Neural cell (in vitro differentiated cells): ENCODE measurements around the gene BTBD9. TPM values are rescaled to one million over a fixed set of nuclear protein-coding genes. Genes with fewer than 3 reads are reported as not detected.
A peak's percentile ranks its signal among the peaks of the same experiment; 100 is the strongest.

Experiments
- H2AFZ ChIP-seq: fragments of 200-600, 300-800 bp; sonication (generic), shearing (Covaris generic); 2 replicates; pipeline ENCODE4 v1.6.0; 2014; ENCODE audit warnings: low read depth, mild to moderate bottlenecking, antibody characterized with exemption, low read length, moderate library complexity
- H3F3A ChIP-seq: fragments of 200-600 bp; shearing (Covaris generic); 2 replicates; pipeline ENCODE4 v1.6.1; 2016; ENCODE audit warnings: mild to moderate bottlenecking, moderate library complexity, mixed read lengths, antibody characterized with exemption, low read length; ENCODE audit not compliant: insufficient read depth, poor library complexity, severe bottlenecking
- H3K27ac ChIP-seq: fragments of 200-600, 300-800 bp; sonication (generic), shearing (Covaris generic); 2 replicates; pipeline ENCODE4 v1.5.1; 2014; ENCODE audit warnings: mild to moderate bottlenecking, low read length, moderate library complexity
- H3K27me3 ChIP-seq: fragments of 300-800, 200-600 bp; sonication (generic), shearing (Covaris generic); 2 replicates; pipeline ENCODE4 v1.6.0; 2014; ENCODE audit warnings: mild to moderate bottlenecking, low read depth, low read length, moderate library complexity; ENCODE audit not compliant: insufficient read depth
- H3K36me3 ChIP-seq: fragments of 300-800, 200-600 bp; sonication (generic), shearing (Covaris generic); 2 replicates; pipeline ENCODE4 v1.5.1; 2014; ENCODE audit warnings: mild to moderate bottlenecking, antibody characterized with exemption, low read length, moderate library complexity; ENCODE audit not compliant: insufficient read depth
- H3K4me2 ChIP-seq: fragments of 300-800, 200-600 bp; sonication (generic), shearing (Covaris generic); 2 replicates; pipeline ENCODE4 v1.6.0; 2014; ENCODE audit warnings: mild to moderate bottlenecking, low read length
- H3K4me3 ChIP-seq: fragments of 300-800, 200-600 bp; sonication (generic), shearing (Covaris generic); 2 replicates; pipeline ENCODE4 v1.5.1; 2014; ENCODE audit warnings: mild to moderate bottlenecking, low read length, moderate library complexity
- H3K79me2 ChIP-seq: fragments of 200-600 bp; shearing (Covaris generic); replicated peaks from 2 replicates; pipeline ENCODE4 v1.6.0; 2014; ENCODE audit warnings: mild to moderate bottlenecking, low read length, moderate library complexity; ENCODE audit not compliant: insufficient read depth
- H3K9ac ChIP-seq: fragments of 300-800, 200-600 bp; sonication (generic), shearing (Covaris generic); 2 replicates; pipeline ENCODE4 v1.6.1; 2016; ENCODE audit warnings: mild to moderate bottlenecking, low read length, mixed read lengths
- H3K9me2 ChIP-seq: fragments of 200-600 bp; shearing (Covaris generic); 2 replicates; pipeline ENCODE4 v1.6.1; 2016; ENCODE audit warnings: mild to moderate bottlenecking, low read length, mixed read lengths; ENCODE audit not compliant: insufficient read depth
- H3K9me3 ChIP-seq: fragments of 200-600, 300-800 bp; sonication (generic), shearing (Covaris generic); 2 replicates; pipeline ENCODE4 v1.6.1; 2016; ENCODE audit warnings: mild to moderate bottlenecking, mixed run types, low read length, moderate library complexity, mixed read lengths
- H4K20me1 ChIP-seq: fragments of 200-600 bp; shearing (Covaris generic); 2 replicates; pipeline ENCODE4 v1.6.1; 2016; ENCODE audit warnings: mild to moderate bottlenecking, mixed run types; ENCODE audit not compliant: insufficient read depth
- CTCF ChIP-seq: fragments of 450-650 bp; IDR thresholded peaks from 2 replicates; pipeline ENCODE4 v1.5.1; 2014; ENCODE audit warnings: antibody characterized with exemption, mild to moderate bottlenecking, moderate library complexity; ENCODE audit not compliant: poor library complexity, severe bottlenecking
- EP300 ChIP-seq: fragments of 450-650 bp; conservative IDR thresholded peaks from 2 replicates; pipeline ENCODE4 v1.6.1; 2014; ENCODE audit warnings: antibody characterized with exemption, mild to moderate bottlenecking, moderate library complexity; ENCODE audit not compliant: poor library complexity, severe bottlenecking
- EZH2 ChIP-seq: fragments of 200-600, 300-800 bp; shearing (Covaris generic), sonication (generic); IDR thresholded peaks from 2 replicates; pipeline ENCODE4 v1.6.1; 2014; ENCODE audit warnings: antibody characterized with exemption, low read length, borderline replicate concordance, mild to moderate bottlenecking; ENCODE audit not compliant: insufficient read depth, poor library complexity, severe bottlenecking
- MXI1 ChIP-seq: fragments of 450-650 bp; conservative IDR thresholded peaks from 2 replicates; pipeline ENCODE4 v1.6.1; 2014; ENCODE audit warnings: antibody characterized with exemption, mild to moderate bottlenecking; ENCODE audit not compliant: poor library complexity, severe bottlenecking
- POLR2AphosphoS5 ChIP-seq: IDR thresholded peaks from 2 replicates; pipeline ENCODE4 v1.6.1; 2012
- RAD21 ChIP-seq: fragments of 450-650 bp; conservative IDR thresholded peaks from 2 replicates; pipeline ENCODE4 v1.6.1; 2014; ENCODE audit warnings: antibody characterized with exemption, mild to moderate bottlenecking, moderate library complexity
- REST ChIP-seq: IDR thresholded peaks from 2 replicates; pipeline ENCODE4 v1.6.1; 2012; ENCODE audit warnings: borderline replicate concordance
- SMC3 ChIP-seq: fragments of 450-650 bp; conservative IDR thresholded peaks from 2 replicates; pipeline ENCODE4 v1.6.1; 2014; ENCODE audit warnings: antibody characterized with exemption, mild to moderate bottlenecking, moderate library complexity; ENCODE audit not compliant: poor library complexity
- TAF1 ChIP-seq: IDR thresholded peaks from 2 replicates; pipeline ENCODE4 v1.6.1; 2012; ENCODE audit warnings: low read depth
- polyA plus RNA-seq: library from polyadenylated mRNA; depleted of rRNA; stranded (reverse); fragments of >200 nt; gene quantifications from 2 replicates; pipeline ENCODE4 v1.2.3, GENCODE V29; 2014

BTBD9 gene
- polyA plus RNA-seq, 1 donor from 2014 or later, result 6.2 TPM

GRCh38 chr6:38552121-38552520 lies 87.6 kb downstream of the BTBD9 start:
- Histone ChIP-seq H3K27me3 (no peaks in the 10 kb centered on the region), H3K79me2 (no peaks in the 10 kb centered on the region), H2AFZ (no peak overlapping the region), H3K27ac (no peak overlapping the region), H3K9ac (no peak overlapping the region), H3K36me3 (no peaks in the 10 kb centered on the region), H3K9me3 (no peaks in the 10 kb centered on the region), H3F3A (no peaks in the 10 kb centered on the region), H3K4me2 (no peak overlapping the region), H4K20me1 (no peaks in the 10 kb centered on the region), H3K4me3 (no peak overlapping the region), H3K9me2 (no peaks in the 10 kb centered on the region)
- no peak for TF ChIP-seq MXI1
- TF ChIP-seq EZH2, result no peak
- TF ChIP-seq POLR2AphosphoS5, result no peak
- no peak for TF ChIP-seq SMC3
- no peak for TF ChIP-seq EP300
- no peak for TF ChIP-seq TAF1
- no peak for TF ChIP-seq CTCF
- TF ChIP-seq RAD21, result no peak
- no peak for TF ChIP-seq REST

GRCh38 chr6:38549795-38550194 lies 89.9 kb downstream of the BTBD9 start:
- Histone ChIP-seq H3K9me3 (no peaks in the 10 kb centered on the region), H3K9ac (no peak overlapping the region), H3F3A (no peaks in the 10 kb centered on the region), H3K79me2 (no peaks in the 10 kb centered on the region), H3K36me3 (no peaks in the 10 kb centered on the region), H3K27me3 (no peaks in the 10 kb centered on the region), H4K20me1 (no peaks in the 10 kb centered on the region), H3K9me2 (no peaks in the 10 kb centered on the region), H2AFZ (no peak overlapping the region), H3K4me3 (no peak overlapping the region), H3K4me2 (no peak overlapping the region), H3K27ac (no peak overlapping the region)
- TF ChIP-seq RAD21, result no peak
- no peak for TF ChIP-seq EP300
- TF ChIP-seq EZH2, result no peak

GRCh38 chr6:38549180-38549579 lies 90.5 kb downstream of the BTBD9 start:
- no peak overlapping the region for H3K4me3 ChIP-seq
- H2AFZ ChIP-seq, result no peak overlapping the region
- no peaks in the 10 kb centered on the region for H3K9me3 ChIP-seq
- no peak overlapping the region for H3K27ac ChIP-seq
- H3F3A ChIP-seq, result no peaks in the 10 kb centered on the region
- H4K20me1 ChIP-seq, result no peaks in the 10 kb centered on the region
- no peaks in the 10 kb centered on the region for H3K9me2 ChIP-seq
- no peak overlapping the region for H3K4me2 ChIP-seq
- no peaks in the 10 kb centered on the region for H3K36me3 ChIP-seq
- no peaks in the 10 kb centered on the region for H3K27me3 ChIP-seq
- no peaks in the 10 kb centered on the region for H3K79me2 ChIP-seq
- TF ChIP-seq EP300 (peak; percentile 70), RAD21 (no peak), POLR2AphosphoS5 (no peak)
- no peak overlapping the region for H3K9ac ChIP-seq
